ENCODE results near the gene KDR. TPM values are rescaled to one million over a fixed set of nuclear protein-coding genes. Genes with fewer than 3 reads are reported as not detected.

KDR gene
- total RNA-seq, 2 experiments from 2014 or later: not detected

GRCh38 chr4:55089916-55090315 is 35.5 kb downstream of the KDR start:
- Histone ChIP-seq H3K79me2 (ENCODE audit: insufficient read depth, low read depth, low read length) (no peaks in the 10 kb centered on the region), H3K9me2 (ENCODE audit: insufficient read depth, low read length) (no peaks in the 10 kb centered on the region), H3K27ac (ENCODE audit: low read depth, low read length, poor library complexity, severe bottlenecking) (no peak overlapping the region), H3K4me3 (ENCODE audit: low read depth, low read length, poor library complexity, severe bottlenecking) (no peak overlapping the region), H3K36me3 (ENCODE audit: insufficient read depth, low read length) (no peaks in the 10 kb centered on the region), H2AFZ (ENCODE audit: low read length) (no peak overlapping the region), H3K4me1 (ENCODE audit: insufficient read depth, low read length, poor library complexity, severe bottlenecking) (no peaks in the 10 kb centered on the region), H3K9me3 (ENCODE audit: low read length) (no peaks in the 10 kb centered on the region), H3K4me2 (ENCODE audit: low read length) (no peak overlapping the region), H4K20me1 (ENCODE audit: insufficient read depth, low read length) (no peaks in the 10 kb centered on the region)
- BruUV-seq (replicated peaks): no TSS peak
- no peak for TF ChIP-seq EZH2phosphoT487 (IDR thresholded peaks at IDR 0.05; ENCODE audit: borderline replicate concordance, low read depth, low read length)
- no peak for TF ChIP-seq CTCF (conservative IDR thresholded peaks at IDR 0.05; ENCODE audit: low read length)
- intact Hi-C loops (cut with micrococcal nuclease; ENCODE audit: unreplicated experiment): no loop called here
- POLR2A ChIA-PET: interaction anchor here (0.8 kb wide), 1 partner anchor 18 kb away, joined by 3 read pairs; no protein-coding TSS in a partner anchor
- no peak for DNase-seq (ENCODE audit: low spot score)
- CTCF ChIA-PET (ENCODE audit: unreplicated experiment): no interaction called here

GRCh38 chr4:55087913-55088260 is 37.5 kb downstream of the KDR start:
- Histone ChIP-seq H3K4me3 (ENCODE audit: low read depth, low read length, poor library complexity, severe bottlenecking) (no peak overlapping the region), H2AFZ (ENCODE audit: low read length) (no peak overlapping the region), H3K79me2 (ENCODE audit: insufficient read depth, low read depth, low read length) (no peaks in the 10 kb centered on the region), H3K9me2 (ENCODE audit: insufficient read depth, low read length) (no peaks in the 10 kb centered on the region), H3K4me1 (ENCODE audit: insufficient read depth, low read length, poor library complexity, severe bottlenecking) (no peaks in the 10 kb centered on the region), H3K4me2 (ENCODE audit: low read length) (no peak overlapping the region), H3K27ac (ENCODE audit: low read depth, low read length, poor library complexity, severe bottlenecking) (no peak overlapping the region), H3K36me3 (ENCODE audit: insufficient read depth, low read length) (no peaks in the 10 kb centered on the region), H3K9me3 (ENCODE audit: low read length) (no peaks in the 10 kb centered on the region), H4K20me1 (ENCODE audit: insufficient read depth, low read length) (no peaks in the 10 kb centered on the region)
- intact Hi-C loops (cut with micrococcal nuclease; ENCODE audit: unreplicated experiment): no loop called here
- no peak for DNase-seq (ENCODE audit: low spot score)
- CTCF ChIA-PET (ENCODE audit: unreplicated experiment): interaction anchor here (0.6 kb wide), 1 partner anchor 900 kb away, joined by 3 read pairs; no protein-coding TSS in a partner anchor
- no TSS peak for BruUV-seq (replicated peaks)
- TF ChIP-seq EZH2phosphoT487 (IDR thresholded peaks at IDR 0.05; ENCODE audit: borderline replicate concordance, low read depth, low read length) (no peak), CTCF (conservative IDR thresholded peaks at IDR 0.05; ENCODE audit: low read length) (no peak)
- POLR2A ChIA-PET: no interaction called here

GRCh38 chr4:55087009-55087912 is 38.1 kb downstream of the KDR start:
- H3K27ac ChIP-seq (ENCODE audit: low read depth, low read length, poor library complexity, severe bottlenecking): no peak overlapping the region
- CTCF ChIA-PET (ENCODE audit: unreplicated experiment): no interaction called here
- H3K79me2 ChIP-seq (ENCODE audit: insufficient read depth, low read depth, low read length): no peaks in the 10 kb centered on the region

More at GRCh38 chr4:55087009-55087912, 38.1 kb downstream of the KDR start:
- H3K36me3 ChIP-seq (ENCODE audit: insufficient read depth, low read length): no peaks in the 10 kb centered on the region
- POLR2A ChIA-PET: no interaction called here
- H2AFZ ChIP-seq (ENCODE audit: low read length): no peak overlapping the region
- H3K4me1 ChIP-seq (ENCODE audit: insufficient read depth, low read length, poor library complexity, severe bottlenecking): no peaks in the 10 kb centered on the region
- H3K4me2 ChIP-seq (ENCODE audit: low read length): no peak overlapping the region
- H3K9me2 ChIP-seq (ENCODE audit: insufficient read depth, low read length): no peaks in the 10 kb centered on the region
- no TSS peak for BruUV-seq (replicated peaks)
- H4K20me1 ChIP-seq (ENCODE audit: insufficient read depth, low read length): no peaks in the 10 kb centered on the region
- no peak for DNase-seq (ENCODE audit: low spot score)
- H3K9me3 ChIP-seq (ENCODE audit: low read length): no peaks in the 10 kb centered on the region
- intact Hi-C loops (cut with micrococcal nuclease; ENCODE audit: unreplicated experiment): no loop called here
- TF ChIP-seq EZH2phosphoT487 (IDR thresholded peaks at IDR 0.05; ENCODE audit: borderline replicate concordance, low read depth, low read length) (no peak), CTCF (conservative IDR thresholded peaks at IDR 0.05; ENCODE audit: low read length) (no peak)
- no peak overlapping the region for H3K4me3 ChIP-seq (ENCODE audit: low read depth, low read length, poor library complexity, severe bottlenecking)

Data from OCI-LY7 (cell line).